Left lung (tissue), 10 donors: Measurements from ENCODE around the gene ICAM3. TPM values are rescaled to one million over a fixed set of nuclear protein-coding genes. Genes with fewer than 3 reads are reported as not detected.

ENCODE experiments used
- ATAC-seq: fragments of 200-7000 bp; cut with Tn5 transposase; one replicate; pipeline ENCODE4 v1.9.1; 2020; ENCODE audit warnings: moderate library complexity
- DNase-seq, 4 donors: peaks; one replicate each; pipeline ENCODE4 v3.0.0-alpha.2; 2013 to 2020
- H3K27ac ChIP-seq, 2 donors: fragments of 200-600 bp; sonication (generic) in 1 of 2; one replicate each; pipeline versions ENCODE4 v1.5.0 to v1.8.0; 2020 to 2021
- H3K27me3 ChIP-seq, 2 donors: fragments of 200-600 bp; sonication (generic) in 1 of 2; one replicate each; pipeline versions ENCODE4 v1.5.0 to v1.8.0; 2020 to 2021
- H3K36me3 ChIP-seq, 2 donors: fragments of 200-600 bp; sonication (generic) in 1 of 2; one replicate each; pipeline versions ENCODE4 v1.5.0 to v1.8.0; 2020 to 2021
- H3K4me1 ChIP-seq, 2 donors: fragments of 200-600 bp; one replicate each; pipeline ENCODE4 v1.8.0; 2021
- H3K4me3 ChIP-seq, 2 donors: fragments of 200-600 bp; sonication (generic) in 1 of 2; one replicate each; pipeline versions ENCODE4 v1.5.0 to v1.8.0; 2020 to 2021; ENCODE audit warnings: mild to moderate bottlenecking in 1 of 2
- H3K9me3 ChIP-seq, 2 donors: fragments of 200-600 bp; sonication (generic) in 1 of 2; one replicate each; pipeline versions ENCODE4 v1.5.0 to v1.8.0; 2020 to 2021
- CTCF ChIP-seq, 2 donors: fragments of 200-600 bp; sonication (generic) in 1 of 2; IDR thresholded peaks; one replicate each; pipeline versions ENCODE4 v1.5.0 to v1.8.0; 2021; ENCODE audit warnings: antibody characterized with exemption in 2 of 2
- intact Hi-C, 2 donors: fragments of 100-400 bp; cut with DNase I; formaldehyde crosslinking; loops; one replicate each; pipeline versions ENCODE4 v1.11.2 to v1.14.2; 2022
- polyA plus RNA-seq, 6 donors: library from polyadenylated mRNA; unstranded; fragments of 120-200 nt; gene quantifications; one replicate each; pipeline ENCODE4 v1.2.1, GENCODE V29; 2013; ENCODE audit not compliant: insufficient read length in 6 of 6
- total RNA-seq, 2 donors: library from RNA; stranded (reverse); fragmentation: NEBNext Ultra II Directional; extraction: Animal tissue kit (Norgen Biotek cat#: 25700); gene quantifications; one replicate each; pipeline ENCODE4 v1.2.1, GENCODE V29; 2021
- donor health status: DM: no; HTN: yes; CAD: no.
- donor health status: DM: no; HTN: no; CAD: no.

Gene ICAM3
- total and polyA plus RNA-seq, 8 donors = 8.8 to 44.8 (median 11.7) TPM

- intact Hi-C loops = no loop called here
Measured at GRCh38 chr19:10335352-10335985, 4.0 kb downstream of the ICAM3 start.

GRCh38 chr19:10334588-10335351 is 4.7 kb downstream of the ICAM3 start:
- intact Hi-C loops = no loop called here
- peak; percentile 87 to 95 (median 94) for DNase-seq
- peak overlapping the region; percentile 87 for H3K27ac ChIP-seq

More at GRCh38 chr19:10335352-10335985, 4.0 kb downstream of the ICAM3 start:
- no peaks in the 10 kb centered on the region for H3K27me3 ChIP-seq
- no peak for TF ChIP-seq CTCF (IDR thresholded peaks at IDR 0.05)
- H3K36me3 ChIP-seq = peaks cover 0 to 13% of the 10 kb centered on the region in 2 donors
- H3K4me3 ChIP-seq = no peak overlapping the region
- no peaks in the 10 kb centered on the region for H3K9me3 ChIP-seq
- no peak for DNase-seq
- H3K27ac ChIP-seq = peak overlapping the region in 1 of 2 donors; percentile 87
- ATAC-seq = no peak
- H3K4me1 ChIP-seq = peaks cover 10 to 74% of the 10 kb centered on the region in 2 donors

GRCh38 chr19:10333758-10334587 is 5.5 kb downstream of the ICAM3 start:
- H3K27me3 ChIP-seq = no peaks in the 10 kb centered on the region
- H3K27ac ChIP-seq = peak overlapping the region; percentile 87
- H3K4me3 ChIP-seq = peak overlapping the region; percentile 71 to 82
- TF ChIP-seq CTCF (IDR thresholded peaks at IDR 0.05) = no peak
- DNase-seq (no peak), ATAC-seq (peak; percentile 1)
- intact Hi-C loops = no loop called here
- H3K4me1 ChIP-seq = peaks cover 10 to 62% of the 10 kb centered on the region in 2 donors
- peaks cover 0 to 28% of the 10 kb centered on the region in 2 donors for H3K36me3 ChIP-seq
- H3K9me3 ChIP-seq = no peaks in the 10 kb centered on the region

More at GRCh38 chr19:10334588-10335351, 4.7 kb downstream of the ICAM3 start:
- Histone ChIP-seq H3K4me3 (peak overlapping the region; percentile 71 to 82), H3K4me1 (peaks cover 10 to 70% of the 10 kb centered on the region in 2 donors), H3K36me3 (peaks cover 0 to 20% of the 10 kb centered on the region in 2 donors), H3K9me3 (no peaks in the 10 kb centered on the region), H3K27me3 (no peaks in the 10 kb centered on the region)
- TF ChIP-seq CTCF (IDR thresholded peaks at IDR 0.05) = no peak
- ATAC-seq = peak; percentile 85

GRCh38 chr19:10332965-10333757 is 6.3 kb downstream of the ICAM3 start, which contains the start of gene RAVER1:
RAVER1 (minus strand) TSS chr19:10333529; CDS start chr19:10333507, 22 bp downstream.
- TF ChIP-seq CTCF (IDR thresholded peaks at IDR 0.05) = no peak
- DNase-seq (peak; percentile 95 to 99 (median 98)), ATAC-seq (peak; percentile 91)
- Histone ChIP-seq H3K9me3 (no peaks in the 10 kb centered on the region), H3K4me1 (peaks cover 10 to 55% of the 10 kb centered on the region in 2 donors), H3K4me3 (peak within 1 kb of the TSS; percentile 71 to 82), H3K27me3 (no peaks in the 10 kb centered on the region), H3K36me3 (peaks cover 0 to 36% of the 10 kb centered on the region in 2 donors), H3K27ac (peak within 1 kb of the TSS; percentile 87)
- intact Hi-C loops = no loop called here
